Measurements from ENCODE around the gene PSD2.

The PSD2 gene

DNA sequence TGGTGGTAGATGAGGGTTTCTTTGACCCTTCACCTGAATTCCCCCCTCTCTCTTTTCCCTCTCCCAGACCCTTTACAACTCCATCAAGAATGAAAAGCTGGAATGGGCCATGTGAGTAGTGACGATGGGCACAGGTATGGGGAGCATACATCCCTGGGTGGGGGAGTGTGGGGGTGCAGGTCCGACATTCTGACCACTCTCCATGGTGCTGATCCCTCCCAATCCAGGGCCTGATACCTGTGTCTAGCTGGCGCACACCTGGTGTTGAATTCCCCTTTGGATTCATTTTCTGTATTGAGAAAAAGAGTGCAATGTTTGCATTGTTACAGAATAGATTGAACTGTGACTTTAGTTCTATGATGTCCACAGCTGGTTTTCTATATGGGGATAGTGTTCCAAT is 40.0 kb downstream of the PSD2 start:
- DNase-seq (ENCODE audit: low read depth in 2 of 2, low spot score in 1 of 2) = no peak

DNA sequence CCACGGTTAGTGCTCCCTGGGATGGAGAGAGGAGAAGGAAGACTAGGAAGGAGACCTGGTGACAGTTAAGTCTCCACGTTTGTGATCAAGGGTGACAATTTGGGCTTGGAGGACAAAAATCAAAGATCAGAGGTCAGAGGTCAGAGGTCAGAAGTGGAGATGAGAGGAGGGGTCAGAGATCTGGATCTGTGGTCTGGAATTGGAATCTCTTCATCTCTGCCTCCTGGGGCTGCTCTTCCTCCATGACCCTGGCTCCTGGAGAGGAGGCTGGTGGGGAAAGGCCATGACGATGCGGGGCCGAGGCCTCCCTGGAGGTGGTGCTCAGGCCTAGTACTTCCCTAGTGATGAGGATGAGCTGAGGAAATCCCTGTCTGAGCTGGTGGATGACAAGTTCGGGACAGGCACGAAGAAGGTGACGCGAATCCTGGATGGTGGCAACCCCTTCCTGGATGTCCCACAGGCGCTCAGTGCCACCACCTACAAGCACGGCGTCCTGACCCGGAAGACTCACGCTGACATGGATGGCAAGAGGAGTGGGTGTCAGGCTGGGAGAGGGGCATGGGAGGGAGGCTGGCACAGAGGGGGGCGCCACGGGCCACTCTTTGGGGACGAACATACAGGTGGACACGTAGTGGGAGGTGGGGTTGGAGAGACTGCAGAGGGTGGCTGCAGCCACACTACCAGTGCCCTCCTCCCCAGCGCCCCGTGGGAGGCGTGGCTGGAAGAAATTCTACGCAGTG is 41.0 kb downstream of the PSD2 start:
- no peak for DNase-seq (ENCODE audit: low read depth in 2 of 2, low spot score in 1 of 2)

DNA sequence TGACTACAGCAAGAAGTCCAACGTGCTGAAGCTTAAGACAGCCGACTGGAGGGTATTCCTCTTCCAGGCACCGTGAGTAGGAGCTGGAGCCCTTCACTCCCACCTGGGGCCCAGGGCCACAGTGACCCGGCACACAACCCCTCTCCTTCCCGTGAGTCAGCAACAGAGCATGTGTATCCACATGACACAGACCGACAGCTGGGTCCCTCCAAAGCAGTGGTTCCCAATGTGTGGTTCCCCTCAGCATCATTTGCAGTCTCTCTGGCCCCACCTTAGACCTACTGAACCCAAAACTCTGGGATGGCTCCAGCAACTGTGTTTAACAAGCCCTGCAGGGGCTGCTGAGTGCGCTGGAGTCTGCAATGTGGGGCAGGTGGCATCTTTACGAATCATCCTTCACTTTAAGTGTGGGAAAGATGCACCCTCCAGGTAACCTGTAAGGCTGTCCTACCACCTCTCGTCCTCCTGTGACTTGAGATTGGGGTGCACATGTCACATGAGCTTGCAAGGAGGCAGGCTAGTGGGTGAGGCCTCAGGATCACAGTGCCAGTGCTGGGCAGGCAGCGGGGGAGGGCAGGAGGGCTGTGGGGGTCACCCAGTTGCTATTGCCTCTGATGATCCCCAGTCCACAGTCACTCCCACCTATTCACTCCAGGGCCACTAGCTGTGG is 42.2 kb downstream of the PSD2 start:
- no peak for DNase-seq (ENCODE audit: low read depth in 2 of 2, low spot score in 1 of 2)

DNA sequence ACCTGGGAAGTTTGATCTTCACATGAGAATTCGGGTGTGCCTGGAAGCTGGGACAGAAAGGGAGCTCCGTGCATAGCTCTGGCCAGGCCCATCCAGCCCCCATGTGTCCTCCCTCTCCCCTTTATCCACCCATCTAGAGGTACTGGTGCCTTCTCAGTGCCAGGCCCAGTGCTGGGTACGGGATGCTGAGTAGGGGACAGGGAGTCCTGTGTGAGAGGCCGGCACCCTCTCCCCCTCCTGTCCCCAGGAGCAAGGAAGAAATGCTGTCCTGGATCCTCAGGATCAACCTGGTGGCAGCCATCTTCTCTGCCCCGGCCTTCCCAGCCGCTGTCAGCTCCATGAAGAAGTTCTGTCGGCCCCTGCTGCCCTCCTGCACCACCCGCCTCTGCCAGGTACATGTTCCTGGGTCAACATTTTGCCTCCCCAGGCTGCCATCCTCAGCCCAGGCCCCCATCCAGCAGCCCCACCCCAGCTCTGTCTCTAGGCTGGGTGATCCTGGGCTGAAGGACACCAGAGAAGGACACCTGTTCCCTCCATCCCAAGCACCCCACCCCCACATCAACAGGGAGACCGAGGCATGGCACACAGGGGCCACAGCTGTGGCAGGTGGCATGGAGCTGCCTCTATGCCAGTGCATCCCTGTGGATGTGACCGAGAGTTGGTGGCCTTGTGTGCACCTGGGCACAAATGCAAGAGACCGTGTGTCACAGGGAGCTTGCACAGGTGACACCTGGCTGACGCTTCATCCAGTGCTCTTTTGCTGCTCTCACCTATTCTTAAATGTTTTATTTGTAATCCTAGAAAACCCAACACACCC is 43.0 kb downstream of the PSD2 start:
- DNase-seq (ENCODE audit: low read depth in 2 of 2, low spot score in 1 of 2) = no peak

DNA sequence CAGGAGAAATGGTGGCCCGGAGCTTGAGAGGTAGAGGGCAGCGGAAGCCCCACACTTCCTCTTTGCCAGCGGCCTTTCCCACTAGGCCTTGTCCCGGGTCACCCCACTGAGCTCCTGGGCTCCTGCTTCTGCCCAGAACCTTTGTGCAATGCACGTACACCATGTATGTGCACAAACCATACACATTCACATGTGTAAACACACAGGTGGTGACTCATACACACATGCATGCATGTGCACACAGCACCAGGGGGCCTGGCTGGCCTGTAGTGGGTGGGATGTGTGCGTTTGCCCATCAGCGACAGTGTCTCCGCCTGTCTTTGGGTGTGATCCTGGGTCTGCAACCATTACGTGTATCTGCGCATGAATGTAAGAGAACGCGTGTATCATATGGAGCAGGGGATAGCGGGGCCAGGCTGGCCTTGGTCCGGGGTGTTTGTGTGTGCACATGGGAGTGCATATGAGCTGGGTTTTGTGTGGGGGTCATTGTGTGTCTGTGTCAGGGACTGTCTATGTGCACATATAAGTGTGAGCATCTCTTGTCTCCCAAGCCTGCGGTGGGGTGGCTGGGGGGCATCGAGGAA is 43.7 kb downstream of the PSD2 start:
- no peak for DNase-seq (ENCODE audit: low read depth in 2 of 2, low spot score in 1 of 2)

DNA sequence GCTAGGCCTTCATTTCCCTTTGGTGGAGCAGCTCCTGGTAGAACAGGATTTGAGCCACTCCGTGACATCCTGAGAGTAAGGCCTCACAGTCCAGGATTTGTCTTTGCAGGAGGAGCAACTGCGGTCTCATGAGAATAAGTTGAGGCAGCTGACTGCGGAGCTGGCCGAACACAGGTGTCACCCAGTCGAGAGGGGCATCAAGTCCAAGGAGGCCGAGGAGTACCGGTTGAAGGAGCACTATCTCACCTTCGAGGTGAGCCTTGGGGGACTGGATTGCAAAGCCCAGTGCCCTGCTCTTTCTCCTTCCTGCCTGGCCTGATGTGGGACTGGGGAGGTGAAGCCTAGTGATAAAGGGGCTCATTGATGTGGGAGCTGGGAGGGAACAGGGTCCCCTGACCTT is 44.3 kb downstream of the PSD2 start:
- DNase-seq (ENCODE audit: low read depth in 2 of 2, low spot score in 1 of 2) = no peak

DNA sequence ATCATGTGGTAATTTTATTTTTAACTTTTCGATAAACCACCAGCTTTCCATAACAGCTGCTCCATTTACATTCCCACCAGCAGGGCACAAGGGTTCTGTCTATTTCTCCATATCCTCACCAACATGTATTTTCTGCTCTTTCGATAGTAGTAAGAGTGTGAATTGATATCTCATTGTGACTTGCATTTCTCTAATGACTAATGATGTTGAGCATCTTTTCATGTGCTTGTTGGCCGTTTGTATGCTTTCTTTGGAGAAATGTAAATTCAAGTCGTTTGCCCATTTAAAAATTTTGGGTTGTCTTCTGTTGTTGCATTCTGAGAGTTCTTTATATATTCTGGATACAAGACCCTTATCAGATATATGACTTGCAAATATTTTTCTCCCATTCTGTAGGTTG is 45.9 kb downstream of the PSD2 start:
- DNase-seq (ENCODE audit: low read depth in 2 of 2, low spot score in 1 of 2) = no peak

DNA sequence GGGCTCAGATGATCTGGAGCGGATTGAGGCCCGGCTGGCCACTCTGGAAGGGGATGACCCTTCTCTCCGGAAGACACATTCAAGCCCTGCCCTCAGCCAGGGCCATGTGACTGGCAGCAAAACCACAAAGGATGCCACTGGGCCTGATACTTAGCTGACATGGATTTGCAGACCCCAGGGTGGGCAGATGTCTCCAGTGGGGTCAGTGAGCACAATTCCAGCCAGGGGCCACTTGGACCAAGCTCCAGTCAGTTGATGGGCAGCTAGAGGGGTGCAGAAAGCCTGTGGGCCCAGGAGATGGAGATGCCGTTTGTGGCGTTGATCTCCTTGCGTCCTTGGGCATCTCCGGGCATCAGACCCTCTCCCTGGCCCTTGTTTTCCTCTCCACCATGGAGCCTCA is 46.7 kb downstream of the PSD2 start:
- DNase-seq (ENCODE audit: low read depth in 2 of 2, low spot score in 1 of 2) = no peak

DNA sequence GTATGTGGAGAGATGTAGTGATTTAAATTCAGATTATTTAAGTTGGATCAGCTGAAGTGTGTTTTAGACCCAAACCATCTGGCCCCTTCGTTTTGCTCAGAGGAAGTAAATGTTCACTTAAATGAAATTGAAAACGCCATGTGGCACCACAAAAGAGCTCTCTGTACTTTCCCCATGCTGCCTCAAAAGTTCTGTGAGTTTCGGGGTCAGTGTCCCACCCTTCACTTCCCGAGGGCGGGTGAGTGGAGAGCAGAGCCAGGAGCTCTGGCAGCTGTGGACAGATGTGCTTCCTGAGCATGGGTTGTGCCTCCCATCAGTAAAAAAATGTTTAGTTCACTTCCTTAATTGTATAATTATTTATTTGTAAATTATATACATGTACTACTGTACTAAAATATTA is 48.4 kb downstream of the PSD2 start:
- no peak for DNase-seq (ENCODE audit: low read depth in 2 of 2, low spot score in 1 of 2)

DNA sequence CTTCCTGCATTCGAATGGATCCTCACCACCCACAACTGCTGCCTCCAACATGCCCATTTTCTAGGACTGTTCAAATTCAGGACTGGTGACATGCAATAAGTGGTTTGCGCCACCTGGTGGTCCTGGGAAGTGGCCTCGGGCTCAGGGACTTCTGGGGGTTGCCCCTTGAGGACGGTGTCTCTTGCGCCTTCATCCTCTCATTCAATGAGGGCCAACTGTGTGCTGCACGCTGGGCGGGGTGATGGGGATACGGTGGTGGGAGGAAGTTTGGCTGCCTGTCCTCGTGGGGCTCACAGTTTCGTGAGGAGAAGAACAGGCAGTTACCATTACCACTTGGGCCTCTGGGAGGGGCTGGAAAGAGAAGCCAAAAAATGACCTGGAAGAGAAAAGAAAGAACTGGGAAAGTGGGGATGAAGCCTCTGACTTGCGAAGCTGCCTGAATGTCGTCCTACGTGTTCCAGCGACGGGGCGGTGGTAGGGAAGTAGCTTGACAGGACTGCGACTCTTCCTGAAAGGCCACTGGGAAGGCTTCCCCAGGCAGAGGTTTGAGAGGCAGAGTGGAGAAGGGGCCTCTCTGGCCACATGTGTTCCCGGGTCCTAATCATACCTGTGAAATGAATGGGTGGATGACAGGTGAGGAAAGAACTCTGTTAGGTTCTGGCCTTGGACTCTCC is 49.0 kb downstream of the PSD2 start:
- DNase-seq (ENCODE audit: low read depth in 2 of 2, low spot score in 1 of 2) = peak; percentile 38 to 54

DNA sequence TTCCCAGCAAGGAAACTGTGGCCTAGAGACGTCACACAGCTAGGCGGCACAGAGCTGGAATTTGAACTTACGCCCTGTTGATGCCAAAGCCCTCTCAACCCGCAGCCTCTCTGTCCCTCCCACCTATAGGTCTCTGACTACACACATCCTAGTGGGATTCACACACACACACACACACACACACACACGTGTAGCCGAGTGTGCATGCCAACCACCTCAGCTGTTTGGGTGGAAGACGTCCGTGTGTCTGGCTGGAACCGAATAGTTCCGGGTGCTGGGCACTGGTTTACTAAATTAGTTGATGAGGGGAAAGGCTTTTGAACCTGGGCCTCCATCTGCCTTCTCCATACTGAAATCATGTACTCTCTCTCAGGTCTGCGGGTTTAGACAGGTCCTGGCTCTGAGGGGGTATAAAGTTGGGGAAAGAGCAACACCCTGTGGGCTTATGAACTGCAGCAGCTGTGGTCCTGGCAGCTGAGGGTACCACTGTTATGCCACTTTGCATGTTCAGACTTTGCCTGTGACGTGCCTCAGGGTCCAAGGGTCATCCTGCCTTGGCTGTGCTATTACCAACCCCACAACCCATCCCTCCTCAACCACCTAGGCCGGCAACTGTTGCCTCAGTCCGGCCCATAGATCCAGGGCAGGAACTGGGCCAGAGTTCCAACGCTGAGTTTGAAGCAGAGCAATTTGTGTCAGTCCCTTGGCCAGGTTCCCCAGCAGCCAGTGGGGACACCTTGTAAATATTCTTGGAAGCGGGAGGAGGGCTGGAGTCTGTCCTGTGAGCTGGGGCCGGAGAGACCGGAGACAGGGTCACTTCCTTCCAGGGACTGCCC is 50.5 kb downstream of the PSD2 start:
- DNase-seq (ENCODE audit: low read depth in 2 of 2, low spot score in 1 of 2) = no peak

DNA sequence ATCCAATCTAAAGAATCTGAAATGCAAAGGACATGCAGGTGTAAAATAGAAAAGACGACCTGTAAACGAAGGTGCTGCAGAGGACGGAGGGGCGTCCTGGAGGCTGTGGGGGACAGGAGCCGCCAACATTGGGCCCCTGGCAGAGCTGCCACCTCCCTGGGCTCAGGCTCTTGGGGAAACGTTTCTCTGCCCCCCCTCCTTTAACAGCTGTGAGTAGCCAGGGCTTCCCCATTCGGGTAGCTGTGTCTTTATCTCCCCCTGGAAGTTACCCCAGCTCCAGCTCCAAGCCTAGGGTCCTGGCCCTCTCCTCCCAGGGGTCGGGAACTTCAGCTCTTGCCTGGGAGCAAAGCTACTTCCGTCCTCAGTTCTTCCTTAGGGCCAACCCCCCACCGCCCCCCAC is 51.5 kb downstream of the PSD2 start:
- no peak for DNase-seq (ENCODE audit: low read depth in 2 of 2, low spot score in 1 of 2)

DNA sequence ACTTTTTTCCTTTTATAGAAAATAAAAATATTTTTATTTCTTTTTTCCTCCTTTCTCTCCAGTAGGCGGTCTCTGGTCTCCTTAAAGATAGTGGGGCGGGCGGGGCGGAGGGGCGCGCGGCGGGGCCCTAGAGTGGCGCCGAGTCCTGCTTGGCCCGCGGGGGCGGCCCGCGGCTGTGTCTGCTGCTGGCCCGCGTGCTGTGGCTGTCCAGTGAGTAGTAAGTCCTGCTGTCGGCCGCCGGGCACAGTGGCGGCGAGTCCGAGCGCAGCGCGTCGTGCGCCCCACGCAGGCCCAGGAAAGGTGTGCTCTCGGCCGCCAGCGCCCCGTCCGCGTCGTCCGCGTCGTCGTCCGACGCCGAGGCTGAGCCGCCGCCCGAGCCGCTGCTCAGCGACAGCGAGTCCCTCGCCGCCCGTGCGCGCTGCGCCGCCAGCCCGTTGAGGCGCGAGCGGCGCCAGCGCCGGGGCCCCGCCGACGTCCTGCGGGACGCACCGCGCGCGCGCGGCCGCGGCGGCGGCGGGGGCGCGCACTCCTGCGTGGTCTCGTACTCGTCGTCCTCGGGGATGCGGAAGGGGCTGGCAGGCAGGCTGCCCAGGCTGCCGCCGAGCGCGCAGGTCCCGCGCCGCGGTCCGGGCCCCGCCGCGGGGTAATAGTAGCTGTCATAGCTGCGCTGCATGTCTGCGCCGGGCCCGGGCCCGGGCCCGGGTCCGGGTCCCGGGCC is 52.3 kb downstream of the PSD2 start:
- peak; percentile 45 for DNase-seq (ENCODE audit: low read depth in 2 of 2, low spot score in 1 of 2)

DNA sequence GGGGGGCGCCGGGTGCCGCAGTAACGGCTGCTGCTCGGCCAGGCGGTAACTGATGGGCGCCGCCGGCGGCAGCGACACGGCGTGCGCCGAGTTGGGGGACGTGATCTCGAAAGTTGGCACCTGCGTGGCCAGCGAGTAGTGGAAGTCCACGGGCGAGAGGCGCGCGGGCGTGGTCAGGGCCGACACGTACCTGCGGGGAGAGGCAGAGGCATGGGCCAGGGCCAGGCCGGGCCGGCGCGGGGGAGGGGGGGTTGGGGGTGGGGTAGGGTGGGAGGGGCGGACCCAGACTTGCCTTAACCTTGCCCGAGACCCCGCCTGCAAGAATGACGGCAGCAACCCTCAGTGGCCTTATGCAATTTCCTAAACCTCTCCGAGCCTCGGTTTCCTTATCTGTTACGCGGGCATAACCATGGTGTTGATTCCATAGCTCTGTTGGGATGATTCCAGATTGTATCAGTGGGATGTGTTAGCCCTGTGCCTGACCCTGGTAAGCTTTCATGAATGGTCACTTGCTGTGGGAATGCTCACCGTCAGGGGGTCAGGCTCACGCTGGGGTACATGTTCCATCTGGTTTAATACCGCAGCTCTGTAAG is 53.0 kb downstream of the PSD2 start:
- DNase-seq (ENCODE audit: low read depth in 2 of 2, low spot score in 1 of 2) = peak in 1 of 2 donors; percentile 15

DNA sequence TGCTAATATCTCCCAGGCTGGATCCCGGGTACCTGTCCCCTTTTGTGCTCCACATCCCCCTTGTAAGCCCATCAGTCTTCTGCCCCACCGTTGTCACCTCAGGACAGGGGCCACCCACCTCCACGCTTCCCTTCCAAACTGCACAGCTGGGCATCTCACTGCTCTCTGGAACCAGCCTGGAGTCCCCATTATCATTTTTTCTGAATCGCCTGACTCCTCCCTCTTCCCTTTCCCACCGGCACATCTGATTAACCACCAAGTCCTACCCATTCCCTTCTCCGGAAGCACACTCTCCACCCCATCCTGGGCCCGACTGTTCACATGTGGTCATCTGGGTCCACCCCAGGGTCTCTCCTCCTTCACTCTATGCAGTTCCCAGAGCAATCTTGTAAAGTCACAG is 53.9 kb downstream of the PSD2 start:
- DNase-seq (ENCODE audit: low read depth in 2 of 2, low spot score in 1 of 2) = no peak

DNA sequence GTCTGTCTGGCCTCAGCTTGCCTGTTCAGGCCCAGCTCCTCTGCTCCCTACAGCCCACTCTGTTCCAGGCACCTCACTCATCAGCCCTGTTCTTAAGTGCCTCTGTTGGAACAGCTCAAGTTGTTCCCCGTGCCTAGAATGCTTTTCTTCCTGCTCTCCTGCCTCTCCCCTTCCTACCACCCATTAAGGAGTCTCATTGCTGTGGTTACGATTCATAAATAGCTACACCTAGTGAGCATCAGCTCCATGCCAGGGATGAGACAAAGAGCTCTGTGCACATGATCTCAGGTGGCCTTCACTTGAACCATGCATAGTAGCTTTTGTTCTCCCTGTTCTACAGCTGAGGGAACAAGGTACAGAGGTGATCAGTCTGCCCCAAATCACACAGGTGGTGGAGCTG is 54.3 kb downstream of the PSD2 start:
- DNase-seq (ENCODE audit: low read depth in 2 of 2, low spot score in 1 of 2) = no peak

DNA sequence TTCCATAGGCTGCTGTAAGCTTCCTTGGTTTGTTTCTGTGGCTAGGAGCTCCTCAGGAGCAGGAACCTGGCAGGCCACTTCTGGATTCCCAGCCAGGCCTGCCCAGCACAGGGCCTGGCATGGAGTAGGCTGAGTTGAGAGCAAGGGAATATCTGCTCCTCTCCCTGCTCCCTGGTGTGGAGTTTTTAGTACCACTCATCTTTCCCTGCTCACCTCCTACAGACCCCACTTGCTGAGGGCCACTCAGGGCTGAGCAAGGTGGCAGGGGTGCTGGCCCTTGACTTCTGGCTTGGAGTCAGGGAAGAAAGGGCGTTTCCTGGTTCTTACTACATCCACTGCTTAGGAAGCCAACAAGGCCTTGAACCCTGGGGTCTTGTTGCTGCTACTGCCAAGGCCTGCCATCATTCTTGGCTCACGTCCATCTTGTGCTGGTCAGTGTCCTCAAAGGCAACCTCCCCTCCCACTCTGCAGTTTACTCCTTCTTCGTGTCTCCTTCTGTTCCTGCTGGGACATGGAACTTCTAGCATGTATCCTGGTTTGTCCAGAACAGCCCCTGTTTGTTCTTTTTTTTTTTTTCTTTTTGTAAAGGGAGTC is 54.9 kb downstream of the PSD2 start:
- no peak for DNase-seq (ENCODE audit: low read depth in 2 of 2, low spot score in 1 of 2)

DNA sequence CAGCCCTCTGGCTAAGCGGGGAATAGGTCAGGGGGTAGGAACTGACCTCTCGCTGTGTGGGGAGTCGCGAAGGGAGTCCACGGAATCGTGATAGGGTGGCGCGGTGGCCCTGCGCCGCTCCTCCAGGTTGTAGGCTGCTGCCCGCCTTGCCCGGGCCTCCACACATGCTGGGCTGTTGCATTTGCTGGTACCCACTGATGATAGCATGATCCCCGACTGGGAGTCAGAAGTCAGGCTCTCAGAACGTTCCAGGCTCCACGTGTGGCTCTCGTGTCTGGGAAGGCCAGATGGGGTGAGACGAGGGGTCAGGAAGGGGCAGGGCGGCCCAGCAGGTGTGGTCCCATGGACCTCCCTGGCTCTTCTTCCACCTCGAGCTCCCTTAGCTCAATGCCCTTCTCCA is 56.0 kb downstream of the PSD2 start:
- no peak for DNase-seq (ENCODE audit: low read depth in 2 of 2, low spot score in 1 of 2)

DNA sequence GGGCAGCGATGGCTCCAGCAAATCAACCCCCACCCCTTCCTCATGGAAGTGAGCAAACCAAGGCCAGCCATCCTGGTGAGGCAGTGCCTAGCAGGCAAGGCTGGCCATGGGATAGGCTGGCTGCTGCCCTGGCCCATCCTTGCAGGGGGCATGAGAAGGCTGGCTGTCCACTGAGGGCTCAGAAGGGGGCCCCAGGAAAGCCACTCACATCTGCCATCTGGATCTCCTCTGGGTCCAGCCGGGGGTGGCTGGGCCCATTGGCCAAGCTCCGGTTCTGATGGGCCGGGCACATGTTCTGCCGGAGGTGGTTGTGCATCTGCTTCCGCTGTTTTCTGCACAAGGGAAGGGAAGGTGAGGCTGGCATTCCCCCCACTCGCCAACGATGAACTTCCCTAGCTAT is 57.1 kb downstream of the PSD2 start:
- DNase-seq (ENCODE audit: low read depth in 2 of 2, low spot score in 1 of 2) = no peak

All from stimulated activated CD8-positive, alpha-beta memory T cell treated with anti-CD3 and anti-CD28 coated beads, Interleukin-4, amount 100 ng/mL, for 1 hour (primary cell).